ENCODE measurements around the gene PRKN. TPM values are rescaled to one million over a fixed set of nuclear protein-coding genes. Genes with fewer than 3 reads are reported as not detected.

Gene PRKN
- total and polyA plus RNA-seq, 2 experiments from 2014 or later: 0.10 to 0.84 TPM

DNA sequence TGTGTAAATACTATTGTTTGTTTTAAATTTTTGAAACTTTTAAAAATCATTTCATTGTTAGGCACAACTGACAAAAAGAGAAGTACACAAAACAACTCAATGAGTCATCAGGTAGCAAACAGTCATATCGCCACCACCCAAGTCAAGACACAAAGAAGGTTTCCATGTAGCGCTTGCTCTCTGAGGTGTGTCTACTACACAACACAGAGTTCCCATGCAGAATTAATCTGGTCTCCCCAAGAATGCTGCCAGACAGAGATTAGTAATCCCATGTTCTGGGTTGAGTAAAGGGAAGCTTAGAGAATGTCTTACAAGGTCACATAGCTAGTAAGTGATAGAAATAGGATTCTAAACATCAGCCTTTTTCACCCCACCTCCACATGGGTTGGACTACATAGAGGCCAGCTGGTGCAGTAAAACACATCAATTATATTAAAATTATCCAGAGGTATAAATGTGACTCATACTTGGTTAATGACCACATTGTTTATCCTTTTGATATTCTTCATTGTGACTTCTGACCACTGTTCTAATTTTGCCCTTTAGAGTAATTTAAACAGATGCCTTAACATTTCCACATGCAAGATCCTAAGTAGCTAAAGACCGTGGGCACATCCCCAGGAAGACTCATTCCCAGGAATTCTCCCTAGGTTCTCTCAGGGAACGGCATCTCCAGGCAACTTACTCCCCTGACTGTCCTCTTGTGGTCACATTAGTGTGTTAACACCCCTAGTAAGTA is 413.5 kb downstream of the PRKN start (continued):
- TF ChIP-seq, protein P1, sequence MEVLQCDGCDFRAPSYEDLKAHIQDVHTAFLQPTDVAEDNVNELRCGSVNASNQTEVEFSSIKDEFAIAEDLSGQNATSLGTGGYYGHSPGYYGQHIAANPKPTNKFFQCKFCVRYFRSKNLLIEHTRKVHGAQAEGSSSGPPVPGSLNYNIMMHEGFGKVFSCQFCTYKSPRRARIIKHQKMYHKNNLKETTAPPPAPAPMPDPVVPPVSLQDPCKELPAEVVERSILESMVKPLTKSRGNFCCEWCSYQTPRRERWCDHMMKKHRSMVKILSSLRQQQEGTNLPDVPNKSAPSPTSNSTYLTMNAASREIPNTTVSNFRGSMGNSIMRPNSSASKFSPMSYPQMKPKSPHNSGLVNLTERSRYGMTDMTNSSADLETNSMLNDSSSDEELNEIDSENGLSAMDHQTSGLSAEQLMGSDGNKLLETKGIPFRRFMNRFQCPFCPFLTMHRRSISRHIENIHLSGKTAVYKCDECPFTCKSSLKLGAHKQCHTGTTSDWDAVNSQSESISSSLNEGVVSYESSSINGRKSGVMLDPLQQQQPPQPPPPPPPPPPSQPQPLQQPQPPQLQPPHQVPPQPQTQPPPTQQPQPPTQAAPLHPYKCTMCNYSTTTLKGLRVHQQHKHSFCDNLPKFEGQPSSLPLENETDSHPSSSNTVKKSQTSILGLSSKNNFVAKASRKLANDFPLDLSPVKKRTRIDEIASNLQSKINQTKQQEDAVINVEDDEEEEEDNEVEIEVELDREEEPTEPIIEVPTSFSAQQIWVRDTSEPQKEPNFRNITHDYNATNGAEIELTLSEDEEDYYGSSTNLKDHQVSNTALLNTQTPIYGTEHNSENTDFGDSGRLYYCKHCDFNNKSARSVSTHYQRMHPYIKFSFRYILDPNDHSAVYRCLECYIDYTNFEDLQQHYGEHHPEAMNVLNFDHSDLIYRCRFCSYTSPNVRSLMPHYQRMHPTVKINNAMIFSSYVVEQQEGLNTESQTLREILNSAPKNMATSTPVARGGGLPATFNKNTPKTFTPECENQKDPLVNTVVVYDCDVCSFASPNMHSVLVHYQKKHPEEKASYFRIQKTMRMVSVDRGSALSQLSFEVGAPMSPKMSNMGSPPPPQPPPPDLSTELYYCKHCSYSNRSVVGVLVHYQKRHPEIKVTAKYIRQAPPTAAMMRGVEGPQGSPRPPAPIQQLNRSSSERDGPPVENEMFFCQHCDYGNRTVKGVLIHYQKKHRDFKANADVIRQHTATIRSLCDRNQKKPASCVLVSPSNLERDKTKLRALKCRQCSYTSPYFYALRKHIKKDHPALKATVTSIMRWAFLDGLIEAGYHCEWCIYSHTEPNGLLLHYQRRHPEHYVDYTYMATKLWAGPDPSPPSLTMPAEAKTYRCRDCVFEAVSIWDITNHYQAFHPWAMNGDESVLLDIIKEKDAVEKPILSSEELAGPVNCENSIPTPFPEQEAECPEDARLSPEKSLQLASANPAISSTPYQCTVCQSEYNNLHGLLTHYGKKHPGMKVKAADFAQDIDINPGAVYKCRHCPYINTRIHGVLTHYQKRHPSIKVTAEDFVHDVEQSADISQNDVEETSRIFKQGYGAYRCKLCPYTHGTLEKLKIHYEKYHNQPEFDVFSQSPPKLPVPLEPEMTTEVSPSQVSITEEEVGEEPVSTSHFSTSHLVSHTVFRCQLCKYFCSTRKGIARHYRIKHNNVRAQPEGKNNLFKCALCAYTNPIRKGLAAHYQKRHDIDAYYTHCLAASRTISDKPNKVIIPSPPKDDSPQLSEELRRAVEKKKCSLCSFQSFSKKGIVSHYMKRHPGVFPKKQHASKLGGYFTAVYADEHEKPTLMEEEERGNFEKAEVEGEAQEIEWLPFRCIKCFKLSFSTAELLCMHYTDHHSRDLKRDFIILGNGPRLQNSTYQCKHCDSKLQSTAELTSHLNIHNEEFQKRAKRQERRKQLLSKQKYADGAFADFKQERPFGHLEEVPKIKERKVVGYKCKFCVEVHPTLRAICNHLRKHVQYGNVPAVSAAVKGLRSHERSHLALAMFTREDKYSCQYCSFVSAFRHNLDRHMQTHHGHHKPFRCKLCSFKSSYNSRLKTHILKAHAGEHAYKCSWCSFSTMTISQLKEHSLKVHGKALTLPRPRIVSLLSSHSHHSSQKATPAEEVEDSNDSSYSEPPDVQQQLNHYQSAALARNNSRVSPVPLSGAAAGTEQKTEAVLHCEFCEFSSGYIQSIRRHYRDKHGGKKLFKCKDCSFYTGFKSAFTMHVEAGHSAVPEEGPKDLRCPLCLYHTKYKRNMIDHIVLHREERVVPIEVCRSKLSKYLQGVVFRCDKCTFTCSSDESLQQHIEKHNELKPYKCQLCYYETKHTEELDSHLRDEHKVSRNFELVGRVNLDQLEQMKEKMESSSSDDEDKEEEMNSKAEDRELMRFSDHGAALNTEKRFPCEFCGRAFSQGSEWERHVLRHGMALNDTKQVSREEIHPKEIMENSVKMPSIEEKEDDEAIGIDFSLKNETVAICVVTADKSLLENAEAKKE (CRISPR knock-in tag; IDR thresholded peaks at IDR 0.05): no peak
- TF ChIP-seq NANOG (IDR thresholded peaks at IDR 0.05; ENCODE audit: borderline replicate concordance) (no peak), CREB1 (CRISPR knock-in tag; IDR thresholded peaks at IDR 0.05; ENCODE audit: low read depth) (no peak), JUNB (IDR thresholded peaks at IDR 0.05; ENCODE audit: unreplicated experiment) (no peak)
- TF ChIP-seq, protein P2, sequence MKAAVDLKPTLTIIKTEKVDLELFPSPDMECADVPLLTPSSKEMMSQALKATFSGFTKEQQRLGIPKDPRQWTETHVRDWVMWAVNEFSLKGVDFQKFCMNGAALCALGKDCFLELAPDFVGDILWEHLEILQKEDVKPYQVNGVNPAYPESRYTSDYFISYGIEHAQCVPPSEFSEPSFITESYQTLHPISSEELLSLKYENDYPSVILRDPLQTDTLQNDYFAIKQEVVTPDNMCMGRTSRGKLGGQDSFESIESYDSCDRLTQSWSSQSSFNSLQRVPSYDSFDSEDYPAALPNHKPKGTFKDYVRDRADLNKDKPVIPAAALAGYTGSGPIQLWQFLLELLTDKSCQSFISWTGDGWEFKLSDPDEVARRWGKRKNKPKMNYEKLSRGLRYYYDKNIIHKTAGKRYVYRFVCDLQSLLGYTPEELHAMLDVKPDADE (IDR thresholded peaks at IDR 0.05): no peak

DNA sequence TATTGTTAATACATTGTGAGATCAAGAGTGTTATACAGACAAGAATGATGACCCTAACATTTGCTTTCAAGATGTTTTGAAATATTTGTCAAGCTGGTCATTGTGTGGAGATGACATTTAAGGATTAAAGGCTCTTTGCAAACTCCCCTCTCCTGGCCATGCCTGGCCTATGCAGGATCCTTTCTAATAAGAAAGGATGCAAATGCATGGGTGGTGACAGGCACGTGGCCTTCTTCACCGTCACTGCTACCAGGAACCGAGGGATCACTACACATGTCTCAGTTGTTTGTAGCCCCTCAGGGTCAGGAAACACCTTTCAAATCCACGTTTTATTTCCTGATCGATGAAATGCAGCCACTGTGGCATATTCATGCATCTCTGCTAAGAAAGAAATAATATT is 419.7 kb downstream of the PRKN start:
- no peaks in the 10 kb centered on the region for H3F3A ChIP-seq (replicated peaks; ENCODE audit: low read depth)
- H2AFZ ChIP-seq: no peak overlapping the region
- H3K9me3 Mint-ChIP-seq: no peaks in the 10 kb centered on the region
- TF ChIP-seq, protein P2 (IDR thresholded peaks at IDR 0.05): no peak
- no peak for TF ChIP-seq NANOG (IDR thresholded peaks at IDR 0.05; ENCODE audit: borderline replicate concordance)
- TF ChIP-seq, protein P3, sequence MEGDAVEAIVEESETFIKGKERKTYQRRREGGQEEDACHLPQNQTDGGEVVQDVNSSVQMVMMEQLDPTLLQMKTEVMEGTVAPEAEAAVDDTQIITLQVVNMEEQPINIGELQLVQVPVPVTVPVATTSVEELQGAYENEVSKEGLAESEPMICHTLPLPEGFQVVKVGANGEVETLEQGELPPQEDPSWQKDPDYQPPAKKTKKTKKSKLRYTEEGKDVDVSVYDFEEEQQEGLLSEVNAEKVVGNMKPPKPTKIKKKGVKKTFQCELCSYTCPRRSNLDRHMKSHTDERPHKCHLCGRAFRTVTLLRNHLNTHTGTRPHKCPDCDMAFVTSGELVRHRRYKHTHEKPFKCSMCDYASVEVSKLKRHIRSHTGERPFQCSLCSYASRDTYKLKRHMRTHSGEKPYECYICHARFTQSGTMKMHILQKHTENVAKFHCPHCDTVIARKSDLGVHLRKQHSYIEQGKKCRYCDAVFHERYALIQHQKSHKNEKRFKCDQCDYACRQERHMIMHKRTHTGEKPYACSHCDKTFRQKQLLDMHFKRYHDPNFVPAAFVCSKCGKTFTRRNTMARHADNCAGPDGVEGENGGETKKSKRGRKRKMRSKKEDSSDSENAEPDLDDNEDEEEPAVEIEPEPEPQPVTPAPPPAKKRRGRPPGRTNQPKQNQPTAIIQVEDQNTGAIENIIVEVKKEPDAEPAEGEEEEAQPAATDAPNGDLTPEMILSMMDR (conservative IDR thresholded peaks at IDR 0.05; ENCODE audit: low read depth in 2 of 2): no peak
- no peak for TF ChIP-seq JUNB (IDR thresholded peaks at IDR 0.05; ENCODE audit: unreplicated experiment)
- no peak for TF ChIP-seq POLR2AphosphoS5 (IDR thresholded peaks at IDR 0.05; ENCODE audit: low read depth)
- no peak for TF ChIP-seq STAT1 (IDR thresholded peaks at IDR 0.05; ENCODE audit: unreplicated experiment)
- TF ChIP-seq CREB1 (CRISPR knock-in tag; IDR thresholded peaks at IDR 0.05; ENCODE audit: low read depth): no peak

More for the DNA sequence above, 419.7 kb downstream of the PRKN start:
- Mint-ChIP-seq H3K4me1 (no peaks in the 10 kb centered on the region), H3K27ac (no peak overlapping the region), H3K4me3 (no peak overlapping the region), H3K27me3 (ENCODE audit: insufficient read depth, low read depth, poor library complexity) (no peaks in the 10 kb centered on the region), H3K36me3 (ENCODE audit: low read depth) (no peaks in the 10 kb centered on the region)
- H3K79me2 ChIP-seq (replicated peaks; ENCODE audit: insufficient read depth): no peaks in the 10 kb centered on the region
- H3K36me3 ChIP-seq (ENCODE audit: insufficient read depth): no peaks in the 10 kb centered on the region
- ATAC-seq: no peak
- H3K4me1 ChIP-seq (ENCODE audit: insufficient read depth): no peaks in the 10 kb centered on the region
- no peaks in the 10 kb centered on the region for H3K27me3 ChIP-seq (ENCODE audit: insufficient read depth)
- no peak overlapping the region for H3K4me3 ChIP-seq
- H4K20me1 ChIP-seq (replicated peaks; ENCODE audit: insufficient read depth): no peaks in the 10 kb centered on the region
- no peak overlapping the region for H3K27ac ChIP-seq (ENCODE audit: low read depth)
- H3K9me2 ChIP-seq (ENCODE audit: insufficient read depth): no peaks in the 10 kb centered on the region
- peak; percentile 9 for DNase-seq (ENCODE audit: low spot score)
- no peak overlapping the region for H3K4me2 ChIP-seq

Measured in GM23338 (cell line).